ENCODE results near the gene PDLIM7. TPM values are rescaled to one million over a fixed set of nuclear protein-coding genes. Genes with fewer than 3 reads are reported as not detected.

PDLIM7 gene
- total and polyA plus RNA-seq, 2 experiments from 2014 or later: 94.7 to 128 TPM

DNA sequence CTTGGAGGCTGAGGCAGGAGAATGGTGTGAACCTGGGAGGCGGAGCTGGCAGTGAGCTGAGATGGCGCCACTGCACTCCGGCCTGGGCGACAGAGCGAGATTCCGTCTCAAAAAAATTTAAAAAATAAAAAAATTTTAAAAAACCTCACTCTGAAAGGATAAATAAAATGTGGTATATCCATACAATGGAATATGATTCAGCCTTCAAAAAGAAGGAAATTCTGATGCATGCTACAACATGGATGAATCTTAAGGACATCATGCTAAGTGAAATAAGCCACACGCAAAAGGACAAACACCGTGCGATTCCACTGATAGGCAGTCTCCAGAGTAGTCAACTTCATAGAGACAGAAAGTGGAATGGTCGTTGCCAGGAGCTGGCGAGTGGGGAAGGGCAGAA lies 32.4 kb downstream of the PDLIM7 start:
- peaks cover 37% of the 10 kb centered on the region for H3K79me2 ChIP-seq (replicated peaks; ENCODE audit: insufficient read depth)
- H3K4me1 ChIP-seq (ENCODE audit: insufficient read depth): peaks cover 11% of the 10 kb centered on the region; the same call in 1 of the 2 replicates
- H2AFZ ChIP-seq: no peak overlapping the region
- no peak overlapping the region for H3K4me2 ChIP-seq
- Mint-ChIP-seq H3K4me1 (peaks cover 15% of the 10 kb centered on the region; the same call in 2 of the 3 replicates), H3K27ac (no peak overlapping the region), H3K4me3 (no peak overlapping the region), H3K36me3 (ENCODE audit: low read depth) (peaks cover 88% of the 10 kb centered on the region), H3K9me3 (peaks cover 12% of the 10 kb centered on the region), H3K27me3 (ENCODE audit: insufficient read depth, low read depth, poor library complexity) (peaks cover 34% of the 10 kb centered on the region)
- peaks cover 52% of the 10 kb centered on the region for H3K36me3 ChIP-seq (ENCODE audit: insufficient read depth)
- no peak overlapping the region for H3K4me3 ChIP-seq
- no peak for TF ChIP-seq ZNF331 (CRISPR knock-in tag; IDR thresholded peaks at IDR 0.05; ENCODE audit: low read depth)
- no peak for TF ChIP-seq ZNF462 (CRISPR knock-in tag; IDR thresholded peaks at IDR 0.05)
- no peak for TF ChIP-seq CREB1 (CRISPR knock-in tag; IDR thresholded peaks at IDR 0.05; ENCODE audit: low read depth)
- TF ChIP-seq, protein P1, sequence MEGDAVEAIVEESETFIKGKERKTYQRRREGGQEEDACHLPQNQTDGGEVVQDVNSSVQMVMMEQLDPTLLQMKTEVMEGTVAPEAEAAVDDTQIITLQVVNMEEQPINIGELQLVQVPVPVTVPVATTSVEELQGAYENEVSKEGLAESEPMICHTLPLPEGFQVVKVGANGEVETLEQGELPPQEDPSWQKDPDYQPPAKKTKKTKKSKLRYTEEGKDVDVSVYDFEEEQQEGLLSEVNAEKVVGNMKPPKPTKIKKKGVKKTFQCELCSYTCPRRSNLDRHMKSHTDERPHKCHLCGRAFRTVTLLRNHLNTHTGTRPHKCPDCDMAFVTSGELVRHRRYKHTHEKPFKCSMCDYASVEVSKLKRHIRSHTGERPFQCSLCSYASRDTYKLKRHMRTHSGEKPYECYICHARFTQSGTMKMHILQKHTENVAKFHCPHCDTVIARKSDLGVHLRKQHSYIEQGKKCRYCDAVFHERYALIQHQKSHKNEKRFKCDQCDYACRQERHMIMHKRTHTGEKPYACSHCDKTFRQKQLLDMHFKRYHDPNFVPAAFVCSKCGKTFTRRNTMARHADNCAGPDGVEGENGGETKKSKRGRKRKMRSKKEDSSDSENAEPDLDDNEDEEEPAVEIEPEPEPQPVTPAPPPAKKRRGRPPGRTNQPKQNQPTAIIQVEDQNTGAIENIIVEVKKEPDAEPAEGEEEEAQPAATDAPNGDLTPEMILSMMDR (conservative IDR thresholded peaks at IDR 0.05; ENCODE audit: low read depth in 2 of 2): no peak
- no peak for TF ChIP-seq EZH2 (IDR thresholded peaks at IDR 0.05; ENCODE audit: low read depth, unreplicated experiment)
- TF ChIP-seq JUNB (IDR thresholded peaks at IDR 0.05; ENCODE audit: unreplicated experiment): no peak
- TF ChIP-seq EZH2phosphoT487 (IDR thresholded peaks at IDR 0.05; ENCODE audit: unreplicated experiment): no peak
- no peak for TF ChIP-seq STAT1 (IDR thresholded peaks at IDR 0.05; ENCODE audit: unreplicated experiment)
- TF ChIP-seq POLR2AphosphoS5 (IDR thresholded peaks at IDR 0.05; ENCODE audit: low read depth): no peak
- TF ChIP-seq ETS1 (IDR thresholded peaks at IDR 0.05): no peak
- no peak for TF ChIP-seq REST (IDR thresholded peaks at IDR 0.05; ENCODE audit: unreplicated experiment)
- TF ChIP-seq NANOG (IDR thresholded peaks at IDR 0.05; ENCODE audit: borderline replicate concordance): no peak
- peaks cover 40% of the 10 kb centered on the region for H3F3A ChIP-seq (replicated peaks; ENCODE audit: low read depth)
- H3K27me3 ChIP-seq (ENCODE audit: insufficient read depth): no peaks in the 10 kb centered on the region
- DNase-seq (ENCODE audit: low spot score): no peak
- peaks cover 40% of the 10 kb centered on the region for H4K20me1 ChIP-seq (replicated peaks; ENCODE audit: insufficient read depth)
- H3K27ac ChIP-seq (ENCODE audit: low read depth): no peak overlapping the region
- no peak for ATAC-seq
- H3K9me2 ChIP-seq (ENCODE audit: insufficient read depth): no peaks in the 10 kb centered on the region
